CD4-positive, alpha-beta T cell (primary cell): ENCODE results near the gene CLEC20A. TPM values are rescaled to one million over a fixed set of nuclear protein-coding genes. Genes with fewer than 3 reads are reported as not detected.

Source experiments
- ATAC-seq: fragments of 200-7000 bp; cut with Tn5 transposase; one replicate; pipeline ENCODE4 v1.10.0; 2022; ENCODE audit warnings: mild to moderate bottlenecking; ENCODE audit not compliant: poor library complexity
- CTCF ChIA-PET: fragments of 350-600 bp; sonication (Branson Sonifier 250); formaldehyde crosslinking; loops from one replicate; lab custom pipeline; 2021; ENCODE audit warnings: antibody characterized with exemption, inconsistent platforms; lab: Charles Lee
- POLR2A ChIA-PET: fragments of 350-600 bp; sonication (Branson Sonifier 250); formaldehyde crosslinking; loops from one replicate; lab custom pipeline; 2021; ENCODE audit warnings: antibody characterized with exemption, inconsistent platforms; lab: Charles Lee
- DNase-seq, 14 experiments: peaks; one replicate each; pipeline ENCODE4 v3.0.0-alpha.2; 2013 to 2020; ENCODE audit warnings: mixed read lengths in 2 of 14
- H3K27ac ChIP-seq, 2 donors: one replicate each; pipeline versions ENCODE4 v1.5.1 to v1.7.0; 2013; ENCODE audit warnings: low read length in 2 of 2, low read depth in 1 of 2, mild to moderate bottlenecking in 1 of 2
- H3K27me3 ChIP-seq, 2 experiments: 1 replicate in 1 of 2; 2 replicates in 1 of 2; pipeline versions ENCODE4 v1.6.1 to v1.7.0; 2013; ENCODE audit warnings: low read length in 2 of 2, control low read depth in 1 of 2, mild to moderate bottlenecking in 1 of 2, moderate library complexity in 1 of 2; ENCODE audit not compliant: insufficient read depth in 2 of 2, control insufficient read depth in 1 of 2
- H3K36me3 ChIP-seq: one replicate; pipeline ENCODE4 v1.6.1; 2013; ENCODE audit warnings: low read length, control low read depth; ENCODE audit not compliant: insufficient read depth
- H3K4me1 ChIP-seq: one replicate; pipeline ENCODE4 v1.6.1; 2013; ENCODE audit warnings: low read length, control low read depth; ENCODE audit not compliant: insufficient read depth
- H3K4me3 ChIP-seq: one replicate; pipeline ENCODE4 v1.5.1; 2013; ENCODE audit warnings: mild to moderate bottlenecking, low read length, moderate library complexity
- H3K9me3 ChIP-seq, 2 experiments: 1 replicate in 1 of 2; 2 replicates in 1 of 2; pipeline versions ENCODE4 v1.6.1 to v1.7.0; 2013; ENCODE audit warnings: low read length in 2 of 2, mild to moderate bottlenecking in 2 of 2, control low read depth in 1 of 2, moderate library complexity in 1 of 2; ENCODE audit not compliant: control insufficient read depth in 1 of 2, insufficient read depth in 1 of 2
- H3K27ac Mint-ChIP-seq: one replicate; pipeline ENCODE4 v1.8.0; 2020; ENCODE audit warnings: mixed read lengths
- H3K27me3 Mint-ChIP-seq: one replicate; pipeline ENCODE4 v1.8.0; 2021; ENCODE audit warnings: mixed read lengths
- H3K36me3 Mint-ChIP-seq: one replicate; pipeline ENCODE4 v1.8.0; 2021; ENCODE audit warnings: low read depth, mixed read lengths
- H3K4me1 Mint-ChIP-seq: one replicate; pipeline ENCODE4 v1.8.0; 2021; ENCODE audit warnings: low read depth, mixed read lengths
- H3K4me3 Mint-ChIP-seq: one replicate; pipeline ENCODE4 v1.8.0; 2020; ENCODE audit warnings: mild to moderate bottlenecking, mixed read lengths
- H3K9me3 Mint-ChIP-seq: one replicate; pipeline ENCODE4 v1.8.0; 2020; ENCODE audit warnings: mixed read lengths
- CTCF ChIP-seq: fragments of 200-600 bp; IDR thresholded peaks from one replicate; pipeline ENCODE4 v1.8.0; 2022; ENCODE audit warnings: antibody characterized with exemption, mild to moderate bottlenecking
- intact Hi-C, 2 experiments: fragments of 100-400 bp; cut with DNase I in 1 of 2; cut with micrococcal nuclease in 1 of 2; formaldehyde crosslinking; loops; one replicate each; pipeline versions ENCODE4 v1.15.1 to v1.9.0; 2023 to 2025; cut with DNase I, micrococcal nuclease
- total RNA-seq, 174 experiments: library from RNA in 2 of 174; stranded (reverse) in 2 of 174; gene quantifications; one replicate each; pipeline ENCODE4 v1.2.3 and lab custom pipeline; 2021 to 2026

Gene CLEC20A
- total RNA-seq, 2 experiments from 2014 or later, result not detected

DNA sequence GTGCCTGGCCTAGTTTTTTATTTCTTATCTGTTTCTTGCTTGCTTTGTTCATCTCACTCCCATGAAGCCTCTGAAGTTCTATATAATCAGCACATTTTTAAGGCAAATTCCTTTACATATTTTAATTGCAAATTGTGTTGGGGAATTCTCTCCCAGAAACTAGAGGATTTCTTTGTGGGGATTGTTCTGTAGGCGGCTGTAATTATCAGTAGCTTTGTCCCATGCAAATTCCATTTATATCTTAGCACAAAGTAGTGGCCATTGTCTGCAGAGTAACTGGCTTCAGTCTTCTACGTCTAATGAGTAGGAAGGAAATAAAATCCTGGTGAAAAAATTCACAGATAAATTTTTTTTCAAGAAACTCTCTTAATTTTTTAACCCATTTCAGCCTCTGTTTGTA lies 35.7 kb downstream of the CLEC20A start:
- H3K27ac ChIP-seq, result no peak overlapping the region
- H3K4me3 Mint-ChIP-seq, result no peak overlapping the region
- H3K4me1 Mint-ChIP-seq, result no peaks in the 10 kb centered on the region
- H3K27me3 ChIP-seq, result peaks cover 0 to 4% of the 10 kb centered on the region in 2 experiments
- no peak for DNase-seq
- ChIA-PET CTCF (no interaction called here), POLR2A (no interaction called here)
- H3K27ac Mint-ChIP-seq, result no peak overlapping the region
- H3K27me3 Mint-ChIP-seq, result no peaks in the 10 kb centered on the region
- no peak for TF ChIP-seq CTCF
- no peaks in the 10 kb centered on the region for H3K4me1 ChIP-seq
- H3K36me3 ChIP-seq, result no peaks in the 10 kb centered on the region
- no peak for ATAC-seq
- no peaks in the 10 kb centered on the region for H3K9me3 Mint-ChIP-seq
- H3K4me3 ChIP-seq, result no peak overlapping the region
- intact Hi-C loops, result no loop called here
- H3K36me3 Mint-ChIP-seq, result no peaks in the 10 kb centered on the region
- no peaks in the 10 kb centered on the region for H3K9me3 ChIP-seq

GRCh38 chr1:178458203-178458602 lies 38.6 kb downstream of the CLEC20A start:
- H3K27me3 Mint-ChIP-seq, result no peaks in the 10 kb centered on the region
- POLR2A ChIA-PET, result no interaction called here
- TF ChIP-seq CTCF, result no peak

GRCh38 chr1:178457651-178458050 lies 39.1 kb downstream of the CLEC20A start:
- no peaks in the 10 kb centered on the region for H3K4me1 ChIP-seq
- ATAC-seq, result no peak
- TF ChIP-seq CTCF, result no peak
- Mint-ChIP-seq H3K27ac (no peak overlapping the region), H3K4me3 (no peak overlapping the region), H3K27me3 (no peaks in the 10 kb centered on the region), H3K9me3 (no peaks in the 10 kb centered on the region), H3K36me3 (no peaks in the 10 kb centered on the region), H3K4me1 (no peaks in the 10 kb centered on the region)
- H3K27me3 ChIP-seq, result no peaks in the 10 kb centered on the region
- no peak overlapping the region for H3K27ac ChIP-seq
- CTCF ChIA-PET, result no interaction called here
- H3K36me3 ChIP-seq, result no peaks in the 10 kb centered on the region
- no peaks in the 10 kb centered on the region for H3K9me3 ChIP-seq
- no peak for DNase-seq
- POLR2A ChIA-PET, result no interaction called here
- no peak overlapping the region for H3K4me3 ChIP-seq
- intact Hi-C loops, result no loop called here

More at GRCh38 chr1:178458203-178458602, 38.6 kb downstream of the CLEC20A start:
- Mint-ChIP-seq H3K36me3 (no peaks in the 10 kb centered on the region), H3K27ac (no peak overlapping the region), H3K4me1 (no peaks in the 10 kb centered on the region), H3K4me3 (no peak overlapping the region), H3K9me3 (no peaks in the 10 kb centered on the region)
- H3K27ac ChIP-seq, result no peak overlapping the region
- ATAC-seq (no peak), DNase-seq (no peak)
- CTCF ChIA-PET, result no interaction called here
- no peaks in the 10 kb centered on the region for H3K9me3 ChIP-seq
- no peaks in the 10 kb centered on the region for H3K4me1 ChIP-seq
- no peak overlapping the region for H3K4me3 ChIP-seq
- H3K27me3 ChIP-seq, result no peaks in the 10 kb centered on the region
- no peaks in the 10 kb centered on the region for H3K36me3 ChIP-seq
- intact Hi-C loops, result no loop called here
